ENCODE results near the gene ITPKC. TPM values are rescaled to one million over a fixed set of nuclear protein-coding genes. Genes with fewer than 3 reads are reported as not detected.

Gene ITPKC
- total and polyA plus RNA-seq, 4 donors, result 28.0 to 97.2 (median 43.1) TPM

DNA sequence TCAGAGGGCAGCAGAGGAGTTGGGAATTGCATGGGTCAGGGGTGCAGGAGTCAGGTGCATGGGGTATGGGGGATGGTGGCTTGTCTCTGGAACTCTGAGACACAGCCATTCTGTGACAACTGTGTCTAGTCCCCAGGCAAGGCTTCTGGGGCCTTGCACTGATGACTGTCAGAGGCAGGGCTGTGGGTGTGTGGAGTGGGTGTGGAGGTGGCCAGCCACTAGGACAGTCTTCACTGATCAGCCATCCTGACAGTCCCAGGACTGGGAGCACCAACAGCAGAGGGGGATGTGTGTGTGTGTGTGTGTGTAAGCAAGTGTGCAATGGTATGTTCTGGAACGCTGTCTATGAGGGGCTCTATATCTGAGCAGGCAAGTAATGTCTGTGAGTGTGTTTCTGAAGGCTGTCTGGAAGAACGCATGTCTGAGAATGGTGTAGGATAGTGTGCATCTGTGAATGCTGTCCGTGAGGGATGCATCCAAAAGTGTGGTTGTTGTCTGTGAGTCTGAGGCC, 31.8 kb upstream of the ITPKC start:
- WGBS, 2 donors, result 88 to 95% methylated on average over 3 of the region's 3 CpGs
- Histone ChIP-seq H3K9ac (ENCODE audit: insufficient read depth in 1 of 2, low read length in 2 of 2) (no peak overlapping the region), H3K27me3 (ENCODE audit: control insufficient read depth in 3 of 3, insufficient read depth in 3 of 3, low read length in 2 of 3) (no peaks in the 10 kb centered on the region), H3K36me3 (ENCODE audit: control insufficient read depth in 4 of 4, insufficient read depth in 4 of 4, low read length in 4 of 4) (peaks cover 0 to 33% (median 27%) of the 10 kb centered on the region in 4 donors), H3K4me3 (no peak overlapping the region), H3K9me3 (ENCODE audit: control insufficient read depth in 4 of 4, insufficient read depth in 3 of 4, low read length in 3 of 4) (no peaks in the 10 kb centered on the region), H3K4me1 (ENCODE audit: control insufficient read depth in 5 of 5, insufficient read depth in 5 of 5, low read length in 5 of 5) (peaks cover 0 to 31% (median 11%) of the 10 kb centered on the region in 5 donors), H3K27ac (ENCODE audit: low read depth in 1 of 2, low read length in 1 of 2) (no peak overlapping the region)
- DNase-seq (no peak), ATAC-seq (ENCODE audit: insufficient read depth, low FRiP score) (no peak)
- TF ChIP-seq, protein P1, sequence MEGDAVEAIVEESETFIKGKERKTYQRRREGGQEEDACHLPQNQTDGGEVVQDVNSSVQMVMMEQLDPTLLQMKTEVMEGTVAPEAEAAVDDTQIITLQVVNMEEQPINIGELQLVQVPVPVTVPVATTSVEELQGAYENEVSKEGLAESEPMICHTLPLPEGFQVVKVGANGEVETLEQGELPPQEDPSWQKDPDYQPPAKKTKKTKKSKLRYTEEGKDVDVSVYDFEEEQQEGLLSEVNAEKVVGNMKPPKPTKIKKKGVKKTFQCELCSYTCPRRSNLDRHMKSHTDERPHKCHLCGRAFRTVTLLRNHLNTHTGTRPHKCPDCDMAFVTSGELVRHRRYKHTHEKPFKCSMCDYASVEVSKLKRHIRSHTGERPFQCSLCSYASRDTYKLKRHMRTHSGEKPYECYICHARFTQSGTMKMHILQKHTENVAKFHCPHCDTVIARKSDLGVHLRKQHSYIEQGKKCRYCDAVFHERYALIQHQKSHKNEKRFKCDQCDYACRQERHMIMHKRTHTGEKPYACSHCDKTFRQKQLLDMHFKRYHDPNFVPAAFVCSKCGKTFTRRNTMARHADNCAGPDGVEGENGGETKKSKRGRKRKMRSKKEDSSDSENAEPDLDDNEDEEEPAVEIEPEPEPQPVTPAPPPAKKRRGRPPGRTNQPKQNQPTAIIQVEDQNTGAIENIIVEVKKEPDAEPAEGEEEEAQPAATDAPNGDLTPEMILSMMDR (IDR thresholded peaks at IDR 0.05; ENCODE audit: control extremely low read depth, extremely low read depth), result no peak

DNA sequence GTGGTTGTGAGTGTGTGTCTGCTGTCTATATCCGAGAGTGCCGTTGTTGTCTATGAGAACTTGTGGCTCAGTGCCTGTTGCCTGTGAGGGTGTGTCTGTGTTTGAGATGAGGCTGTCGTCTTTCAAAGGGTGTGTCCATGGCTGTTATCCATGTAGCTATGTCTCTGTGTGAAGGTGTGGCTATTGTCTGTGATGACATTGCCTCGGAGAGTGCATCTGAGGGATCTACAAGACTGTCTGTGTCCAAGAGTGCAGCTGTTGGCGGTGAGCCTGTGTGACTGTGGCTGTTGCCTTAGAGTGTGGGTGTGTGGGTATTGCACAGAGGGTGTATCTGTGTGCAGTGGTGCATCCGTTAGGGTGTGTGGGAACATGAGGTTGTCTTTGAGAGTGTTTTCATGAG, 31.3 kb upstream of the ITPKC start:
- Histone ChIP-seq H3K4me1 (ENCODE audit: control insufficient read depth in 5 of 5, insufficient read depth in 5 of 5, low read length in 5 of 5) (peaks cover 0 to 31% (median 11%) of the 10 kb centered on the region in 5 donors), H3K27ac (ENCODE audit: low read depth in 1 of 2, low read length in 1 of 2) (no peak overlapping the region), H3K27me3 (ENCODE audit: control insufficient read depth in 3 of 3, insufficient read depth in 3 of 3, low read length in 2 of 3) (no peaks in the 10 kb centered on the region), H3K9me3 (ENCODE audit: control insufficient read depth in 4 of 4, insufficient read depth in 3 of 4, low read length in 3 of 4) (no peaks in the 10 kb centered on the region), H3K9ac (ENCODE audit: insufficient read depth in 1 of 2, low read length in 2 of 2) (no peak overlapping the region), H3K36me3 (ENCODE audit: control insufficient read depth in 4 of 4, insufficient read depth in 4 of 4, low read length in 4 of 4) (peaks cover 0 to 33% (median 27%) of the 10 kb centered on the region in 4 donors), H3K4me3 (no peak overlapping the region)
- no peak for DNase-seq
- no peak for ATAC-seq (ENCODE audit: insufficient read depth, low FRiP score)
- TF ChIP-seq, protein P1 (IDR thresholded peaks at IDR 0.05; ENCODE audit: control extremely low read depth, extremely low read depth), result no peak
- 78 to 89% methylated on average over 6 of the region's 6 CpGs for WGBS, 2 donors

DNA sequence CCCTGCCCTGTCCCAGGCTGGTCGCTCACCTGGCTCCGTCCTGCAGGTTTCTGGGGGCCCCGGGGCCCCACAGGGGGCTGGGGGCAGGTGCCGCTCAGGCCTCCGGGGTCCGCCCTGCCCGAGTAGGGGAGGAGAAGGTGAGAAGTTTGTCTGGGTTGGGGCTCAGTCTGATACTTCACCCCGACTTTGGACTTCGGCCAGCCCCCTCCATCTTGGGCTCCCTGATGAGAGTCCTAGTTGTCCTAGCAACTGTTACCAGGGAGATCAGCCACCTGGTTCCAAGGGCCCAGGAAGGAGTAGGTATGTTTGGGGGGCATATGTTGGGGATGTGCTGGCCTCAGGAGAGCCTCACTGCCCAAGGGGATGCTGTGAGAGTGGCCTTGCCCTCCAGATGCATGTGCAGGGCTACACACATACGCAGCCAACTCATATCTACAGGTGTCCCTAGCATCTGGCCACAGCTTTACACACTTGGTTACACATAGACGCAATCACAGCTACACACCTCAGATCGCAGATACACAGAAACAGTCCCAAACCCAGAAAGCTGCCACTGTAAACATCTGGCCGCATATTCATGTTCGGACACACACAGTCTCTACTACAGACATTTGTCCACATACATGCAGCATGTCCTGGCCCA, 29.9 kb upstream of the ITPKC start:
- DNase-seq, result no peak
- Histone ChIP-seq H3K36me3 (ENCODE audit: control insufficient read depth in 4 of 4, insufficient read depth in 4 of 4, low read length in 4 of 4) (peaks cover 0 to 30% (median 23%) of the 10 kb centered on the region in 4 donors), H3K4me3 (no peak overlapping the region), H3K9me3 (ENCODE audit: control insufficient read depth in 4 of 4, insufficient read depth in 3 of 4, low read length in 3 of 4) (no peaks in the 10 kb centered on the region), H3K27me3 (ENCODE audit: control insufficient read depth in 3 of 3, insufficient read depth in 3 of 3, low read length in 2 of 3) (no peaks in the 10 kb centered on the region), H3K27ac (ENCODE audit: low read depth in 1 of 2, low read length in 1 of 2) (peak overlapping the region in 1 of 2 donors; percentile 58), H3K9ac (ENCODE audit: insufficient read depth in 1 of 2, low read length in 2 of 2) (no peak overlapping the region), H3K4me1 (ENCODE audit: control insufficient read depth in 5 of 5, insufficient read depth in 5 of 5, low read length in 5 of 5) (peaks cover 0 to 36% (median 14%) of the 10 kb centered on the region in 5 donors)
- TF ChIP-seq, protein P1 (IDR thresholded peaks at IDR 0.05; ENCODE audit: control extremely low read depth, extremely low read depth), result no peak
- ATAC-seq (ENCODE audit: insufficient read depth, low FRiP score), result no peak
- 91 to 93% methylated on average over 14 of the region's 14 CpGs for WGBS, 2 donors

Measured in lung (tissue), 12 donors.